NCI-H345 (cell line): ENCODE data around the gene PDE4C.

ENCODE experiments used
- DNase-seq: peaks from one replicate; lab custom pipeline; 2025; lab: John Stamatoyannopoulos, UW

The PDE4C gene

GRCh38 chr19:18198374-18198773 lies 27.9 kb downstream of the PDE4C start:
- DNase-seq = no peak

GRCh38 chr19:18197941-18198340 lies 28.3 kb downstream of the PDE4C start:
- DNase-seq = no peak

- no peak for DNase-seq
Observed at GRCh38 chr19:18197306-18197705, 28.9 kb downstream of the PDE4C start.

GRCh38 chr19:18196511-18196845 lies 29.8 kb downstream of the PDE4C start:
- no peak for DNase-seq

- no peak for DNase-seq
Observed at GRCh38 chr19:18194554-18195238, 31.5 kb downstream of the PDE4C start.

GRCh38 chr19:18194181-18194530 lies 32.1 kb downstream of the PDE4C start:
- DNase-seq = no peak

GRCh38 chr19:18193388-18194180 lies 32.7 kb downstream of the PDE4C start:
- DNase-seq = no peak

GRCh38 chr19:18192673-18193387 lies 33.4 kb downstream of the PDE4C start, which contains the start of gene MPV17L2:
TSS of gene MPV17L2 (plus strand) at chr19:18193218. CDS start at chr19:18193282, 64 bp downstream.
- peak; percentile 99 for DNase-seq

- DNase-seq = no peak
Observed at GRCh38 chr19:18191640-18192062, 34.6 kb downstream of the PDE4C start.

GRCh38 chr19:18190278-18190677 lies 36.0 kb downstream of the PDE4C start:
- DNase-seq = no peak

GRCh38 chr19:18185538-18185937 lies 40.7 kb downstream of the PDE4C start:
- no peak for DNase-seq

GRCh38 chr19:18183529-18183928 lies 42.7 kb downstream of the PDE4C start:
- DNase-seq = no peak

GRCh38 chr19:18179957-18180356 lies 46.3 kb downstream of the PDE4C start:
- no peak for DNase-seq

GRCh38 chr19:18176367-18177310 lies 49.6 kb downstream of the PDE4C start:
- DNase-seq = no peak

GRCh38 chr19:18174983-18175382 lies 51.3 kb downstream of the PDE4C start:
- no peak for DNase-seq
